SK-N-SH (cell line): ENCODE results near the gene CFAP52. TPM values are rescaled to one million over a fixed set of nuclear protein-coding genes. Genes with fewer than 3 reads are reported as not detected.

Experiments used
- CTCF ChIA-PET: fragments of 300-600, 350-600 bp; formaldehyde crosslinking; extraction: SDS; loops from one replicate; lab custom pipeline; 2021; lab: Yijun Ruan, JAX
- POLR2A ChIA-PET: fragments of 350-600 bp; sonication (Branson Sonifier 250); formaldehyde crosslinking; extraction: SDS; loops from one replicate; lab custom pipeline; 2020; ENCODE audit warnings: antibody characterized with exemption, inconsistent platforms; lab: Yijun Ruan, JAX
- DNase-seq: peaks from one replicate; pipeline ENCODE4 v3.0.0; 2012
- H2AFZ ChIP-seq: fragments of 200-600 bp; sonication (generic); 2 replicates; pipeline ENCODE4 v1.8.1; 2016; ENCODE audit warnings: antibody characterized with exemption, mild to moderate bottlenecking, low read depth
- H3F3A ChIP-seq: fragments of 200-600 bp; sonication (generic); replicated peaks from 2 replicates; pipeline ENCODE3; 2016; ENCODE audit warnings: antibody characterized with exemption, mild to moderate bottlenecking; ENCODE audit not compliant: insufficient read depth
- H3K27ac ChIP-seq, 2 experiments: fragments of 200-500 bp in 1 of 2; fragments of 200-600 bp in 1 of 2; sonication (Bioruptor generic) in 1 of 2; sonication (generic), shearing (Covaris generic) in 1 of 2; 2 replicates each; pipeline versions ENCODE4 v1.5.1 to v1.6.1; 2014 to 2016; ENCODE audit warnings: low read depth in 2 of 2, inconsistent platforms in 1 of 2, low read length in 1 of 2, mild to moderate bottlenecking in 1 of 2, mixed read lengths in 1 of 2
- H3K27me3 ChIP-seq: fragments of 200-600 bp; sonication (generic), shearing (Covaris generic); 2 replicates; pipeline ENCODE4 v1.6.1; 2016; ENCODE audit warnings: mixed run types; ENCODE audit not compliant: insufficient read depth
- H3K36me3 ChIP-seq, 2 experiments: fragments of 200-500 bp in 1 of 2; fragments of 200-600 bp in 1 of 2; sonication (Bioruptor generic) in 1 of 2; sonication (generic) in 1 of 2; replicated peaks in 1 of 2; 2 replicates each; pipeline versions ENCODE3 to v1.5.1; 2014 to 2016; ENCODE audit warnings: low read length in 1 of 2, mild to moderate bottlenecking in 1 of 2; ENCODE audit not compliant: insufficient read depth in 2 of 2, control insufficient read depth in 1 of 2
- H3K4me1 ChIP-seq, 2 experiments: fragments of 200-500 bp in 1 of 2; fragments of 200-600 bp in 1 of 2; sonication (Bioruptor generic) in 1 of 2; sonication (generic), shearing (Covaris generic) in 1 of 2; 2 replicates each; pipeline versions ENCODE4 v1.5.1 to v1.6.1; 2014 to 2016; ENCODE audit warnings: low read depth in 1 of 2, low read length in 1 of 2, mixed run types in 1 of 2; ENCODE audit not compliant: insufficient read depth in 2 of 2, control insufficient read depth in 1 of 2
- H3K4me2 ChIP-seq: fragments of 200-600 bp; sonication (generic), shearing (Covaris generic); 2 replicates; pipeline ENCODE4 v1.6.1; 2017; ENCODE audit warnings: mixed run types
- H3K4me3 ChIP-seq, 2 experiments: fragments of 200-500 bp in 1 of 2; fragments of 200-600 bp in 1 of 2; sonication (Bioruptor generic) in 1 of 2; sonication (generic), shearing (Covaris generic) in 1 of 2; 2 replicates each; pipeline versions ENCODE4 v1.5.1 to v1.8.1; 2014 to 2016; ENCODE audit warnings: low read depth in 2 of 2, inconsistent platforms in 1 of 2, low read length in 1 of 2, mild to moderate bottlenecking in 1 of 2, mixed read lengths in 1 of 2, moderate library complexity in 1 of 2
- H3K79me2 ChIP-seq: fragments of 200-600 bp; sonication (generic); 2 replicates; pipeline ENCODE4 v1.8.1; 2017; ENCODE audit warnings: mild to moderate bottlenecking; ENCODE audit not compliant: insufficient read depth
- H3K9ac ChIP-seq: fragments of 200-600 bp; sonication (generic); 2 replicates; pipeline ENCODE4 v1.6.1; 2017; ENCODE audit warnings: mixed run types
- H3K9me2 ChIP-seq: fragments of 200-600 bp; sonication (generic); 2 replicates; pipeline ENCODE4 v1.6.1; 2017; ENCODE audit warnings: mixed run types
- H3K9me3 ChIP-seq: fragments of 200-600 bp; sonication (generic); 2 replicates; pipeline ENCODE4 v1.6.1; 2017; ENCODE audit warnings: mixed run types, mild to moderate bottlenecking, moderate library complexity
- H4K20me1 ChIP-seq: fragments of 200-600 bp; sonication (generic); 2 replicates; pipeline ENCODE4 v1.6.1; 2017; ENCODE audit warnings: mild to moderate bottlenecking, mixed run types; ENCODE audit not compliant: insufficient read depth
- CHD2 ChIP-seq: fragments of 150-350 bp; IDR thresholded peaks from 2 replicates; pipeline ENCODE4 v1.6.1; 2018; ENCODE audit warnings: low read length; ENCODE audit not compliant: partially characterized antibody
- FOSL2 ChIP-seq: IDR thresholded peaks from 2 replicates; pipeline ENCODE4 v1.4.0; 2012; ENCODE audit warnings: low read depth, mild to moderate bottlenecking, moderate library complexity, borderline replicate concordance
- GABPA ChIP-seq: IDR thresholded peaks from 2 replicates; pipeline ENCODE4 v1.4.0; 2012; ENCODE audit warnings: low read depth, mild to moderate bottlenecking
- GATA2 ChIP-seq: sonication (generic); formaldehyde crosslinking; IDR thresholded peaks from 2 replicates; pipeline ENCODE4 v1.5.0; 2020; ENCODE audit warnings: mild to moderate bottlenecking, missing genetic modification reagents
- IRF3 ChIP-seq: fragments of 150-350 bp; IDR thresholded peaks from 2 replicates; pipeline ENCODE4 v1.6.1; 2016; ENCODE audit warnings: mild to moderate bottlenecking, low read depth, low read length
- JUND ChIP-seq: IDR thresholded peaks from 2 replicates; pipeline ENCODE4 v1.4.0; 2012
- MAX ChIP-seq: IDR thresholded peaks from 2 replicates; pipeline ENCODE4 v1.4.0; 2012; ENCODE audit warnings: low read depth
- MEF2A ChIP-seq: IDR thresholded peaks from 2 replicates; pipeline ENCODE4 v1.4.0; 2012; ENCODE audit warnings: low read depth, borderline replicate concordance
- MXI1 ChIP-seq: IDR thresholded peaks from 2 replicates; pipeline ENCODE4 v1.6.1; 2012; ENCODE audit warnings: mild to moderate bottlenecking, low read depth, low read length, improper control_type of control experiment
- NRF1 ChIP-seq: IDR thresholded peaks from 2 replicates; pipeline ENCODE4 v1.6.1; 2012; ENCODE audit warnings: low read depth, mild to moderate bottlenecking, low read length
- RFX5 ChIP-seq: IDR thresholded peaks from 2 replicates; pipeline ENCODE4 v1.6.1; 2012; ENCODE audit warnings: mild to moderate bottlenecking, improper control_type of control experiment, low read length
- RXRA ChIP-seq: IDR thresholded peaks from 2 replicates; pipeline ENCODE4 v1.4.0; 2012; ENCODE audit warnings: low read depth, mild to moderate bottlenecking, borderline replicate concordance
- SIN3A ChIP-seq: IDR thresholded peaks from 2 replicates; pipeline ENCODE4 v1.6.1; 2012; ENCODE audit warnings: low read depth, mild to moderate bottlenecking, low read length, moderate library complexity, borderline replicate concordance
- SMC3 ChIP-seq: IDR thresholded peaks from 2 replicates; pipeline ENCODE4 v1.6.1; 2012; ENCODE audit warnings: low read depth, low read length, improper control_type of control experiment
- TAF1 ChIP-seq: IDR thresholded peaks from 2 replicates; pipeline ENCODE4 v1.6.1; 2012; ENCODE audit warnings: low read depth, mild to moderate bottlenecking, low read length, moderate library complexity, borderline replicate concordance
- TCF12 ChIP-seq: IDR thresholded peaks from 2 replicates; pipeline ENCODE4 v1.4.0; 2012
- YY1 ChIP-seq: IDR thresholded peaks from 2 replicates; pipeline ENCODE4 v1.4.0; 2012; ENCODE audit warnings: low read depth, mild to moderate bottlenecking
- ZBTB33 ChIP-seq: IDR thresholded peaks from 2 replicates; pipeline ENCODE4 v1.4.0; 2012; ENCODE audit warnings: low read depth, borderline replicate concordance
- WGBS: methylation state at CpG from one replicate; pipeline ENCODE4 v1.1.6; 2017; ENCODE audit warnings: low lambda C conversion rate; 5-methylcytosine and 5-hydroxymethylcytosine counted together
- polyA plus RNA-seq, 3 experiments: library from polyadenylated mRNA; depleted of rRNA; stranded (reverse); fragments of >200 nt; gene quantifications; 2 replicates each; pipeline ENCODE4 v1.2.3, GENCODE V29; 2012
- TF ChIP-seq, protein P1 (sequence below): fragments of 200-600 bp; sonication (generic); IDR thresholded peaks from 2 replicates; pipeline ENCODE4 v1.6.1; 2017; ENCODE audit warnings: antibody characterized with exemption, mild to moderate bottlenecking, moderate library complexity
- TF ChIP-seq, protein P2 (sequence below): IDR thresholded peaks from 2 replicates; pipeline ENCODE4 v1.6.1; 2012; ENCODE audit warnings: mild to moderate bottlenecking, low read depth, low read length, moderate library complexity

Gene CFAP52
- polyA plus RNA-seq, 1 of the 3 experiments (the other 2 are of a cell fraction), result 0.26 TPM

DNA sequence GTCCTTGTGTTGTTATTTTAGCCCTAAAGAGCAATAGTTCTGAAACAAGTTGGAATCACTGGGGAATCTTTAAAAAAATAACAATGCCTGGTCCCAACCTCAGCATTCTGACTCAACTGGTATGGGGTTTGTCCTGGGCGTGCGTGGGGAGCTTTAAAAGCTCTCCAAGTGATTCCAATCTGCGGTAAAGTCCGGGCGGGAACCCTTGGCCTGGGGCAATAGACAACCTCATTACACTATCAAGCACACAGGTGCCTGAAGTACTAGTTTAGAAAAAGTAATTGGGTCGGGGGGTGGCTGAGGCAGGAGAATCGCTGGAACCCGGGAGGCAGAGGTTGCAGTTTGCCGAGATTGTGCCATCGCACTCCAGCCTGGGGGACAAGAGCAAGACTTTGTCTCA, 5.2 kb upstream of the CFAP52 start:
- H3K36me3 ChIP-seq, result peaks cover 0 to 14% of the 10 kb centered on the region in 2 experiments
- H3K27ac ChIP-seq, result no peak overlapping the region
- peaks cover 0 to 4% of the 10 kb centered on the region in 2 experiments; a peak in 2 of 4 replicates for H3K4me1 ChIP-seq
- H3K9ac ChIP-seq, result no peak overlapping the region
- POLR2A ChIA-PET, result no interaction called here
- TF ChIP-seq MAX (no peak), MXI1 (no peak), CHD2 (no peak), IRF3 (no peak), MEF2A (no peak), GABPA (no peak), FOSL2 (no peak), TAF1 (no peak), SMC3 (no peak), SIN3A (no peak), RFX5 (no peak), JUND (no peak), NRF1 (no peak), GATA2 (no peak), ZBTB33 (no peak), RXRA (no peak), TCF12 (no peak), YY1 (no peak)
- TF ChIP-seq, protein P1, sequence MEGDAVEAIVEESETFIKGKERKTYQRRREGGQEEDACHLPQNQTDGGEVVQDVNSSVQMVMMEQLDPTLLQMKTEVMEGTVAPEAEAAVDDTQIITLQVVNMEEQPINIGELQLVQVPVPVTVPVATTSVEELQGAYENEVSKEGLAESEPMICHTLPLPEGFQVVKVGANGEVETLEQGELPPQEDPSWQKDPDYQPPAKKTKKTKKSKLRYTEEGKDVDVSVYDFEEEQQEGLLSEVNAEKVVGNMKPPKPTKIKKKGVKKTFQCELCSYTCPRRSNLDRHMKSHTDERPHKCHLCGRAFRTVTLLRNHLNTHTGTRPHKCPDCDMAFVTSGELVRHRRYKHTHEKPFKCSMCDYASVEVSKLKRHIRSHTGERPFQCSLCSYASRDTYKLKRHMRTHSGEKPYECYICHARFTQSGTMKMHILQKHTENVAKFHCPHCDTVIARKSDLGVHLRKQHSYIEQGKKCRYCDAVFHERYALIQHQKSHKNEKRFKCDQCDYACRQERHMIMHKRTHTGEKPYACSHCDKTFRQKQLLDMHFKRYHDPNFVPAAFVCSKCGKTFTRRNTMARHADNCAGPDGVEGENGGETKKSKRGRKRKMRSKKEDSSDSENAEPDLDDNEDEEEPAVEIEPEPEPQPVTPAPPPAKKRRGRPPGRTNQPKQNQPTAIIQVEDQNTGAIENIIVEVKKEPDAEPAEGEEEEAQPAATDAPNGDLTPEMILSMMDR, result no peak
- TF ChIP-seq, protein P2, sequence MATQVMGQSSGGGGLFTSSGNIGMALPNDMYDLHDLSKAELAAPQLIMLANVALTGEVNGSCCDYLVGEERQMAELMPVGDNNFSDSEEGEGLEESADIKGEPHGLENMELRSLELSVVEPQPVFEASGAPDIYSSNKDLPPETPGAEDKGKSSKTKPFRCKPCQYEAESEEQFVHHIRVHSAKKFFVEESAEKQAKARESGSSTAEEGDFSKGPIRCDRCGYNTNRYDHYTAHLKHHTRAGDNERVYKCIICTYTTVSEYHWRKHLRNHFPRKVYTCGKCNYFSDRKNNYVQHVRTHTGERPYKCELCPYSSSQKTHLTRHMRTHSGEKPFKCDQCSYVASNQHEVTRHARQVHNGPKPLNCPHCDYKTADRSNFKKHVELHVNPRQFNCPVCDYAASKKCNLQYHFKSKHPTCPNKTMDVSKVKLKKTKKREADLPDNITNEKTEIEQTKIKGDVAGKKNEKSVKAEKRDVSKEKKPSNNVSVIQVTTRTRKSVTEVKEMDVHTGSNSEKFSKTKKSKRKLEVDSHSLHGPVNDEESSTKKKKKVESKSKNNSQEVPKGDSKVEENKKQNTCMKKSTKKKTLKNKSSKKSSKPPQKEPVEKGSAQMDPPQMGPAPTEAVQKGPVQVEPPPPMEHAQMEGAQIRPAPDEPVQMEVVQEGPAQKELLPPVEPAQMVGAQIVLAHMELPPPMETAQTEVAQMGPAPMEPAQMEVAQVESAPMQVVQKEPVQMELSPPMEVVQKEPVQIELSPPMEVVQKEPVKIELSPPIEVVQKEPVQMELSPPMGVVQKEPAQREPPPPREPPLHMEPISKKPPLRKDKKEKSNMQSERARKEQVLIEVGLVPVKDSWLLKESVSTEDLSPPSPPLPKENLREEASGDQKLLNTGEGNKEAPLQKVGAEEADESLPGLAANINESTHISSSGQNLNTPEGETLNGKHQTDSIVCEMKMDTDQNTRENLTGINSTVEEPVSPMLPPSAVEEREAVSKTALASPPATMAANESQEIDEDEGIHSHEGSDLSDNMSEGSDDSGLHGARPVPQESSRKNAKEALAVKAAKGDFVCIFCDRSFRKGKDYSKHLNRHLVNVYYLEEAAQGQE, result no peak
- TF ChIP-seq, all 33 proteins: peak for 0
- Histone ChIP-seq H2AFZ (no peak overlapping the region), H3K27me3 (no peaks in the 10 kb centered on the region), H4K20me1 (no peaks in the 10 kb centered on the region), H3K9me3 (no peaks in the 10 kb centered on the region), H3F3A (peaks cover 8% of the 10 kb centered on the region), H3K9me2 (no peaks in the 10 kb centered on the region), H3K79me2 (peaks cover 13% of the 10 kb centered on the region), H3K4me3 (no peak overlapping the region), H3K4me2 (no peak overlapping the region)
- no peak for DNase-seq
- over 99% methylated on average over 10 of the region's 10 CpGs for WGBS
- CTCF ChIA-PET, result no interaction called here
